SK-N-SH treated with all-trans-retinoic acid at 6 μM for 48 hours (cell line): Measurements from ENCODE around the gene BSN.

ENCODE experiments used
- ATAC-seq: fragments of 200-7000 bp; cut with Tn5 transposase; 3 replicates; pipeline ENCODE4 v1.9.1; 2020; ENCODE audit warnings: mild to moderate bottlenecking, moderate library complexity
- ARNTL ChIP-seq: fragments of 450-650 bp; formaldehyde crosslinking; IDR thresholded peaks from 2 replicates; pipeline ENCODE4 v1.5.0; 2020; ENCODE audit warnings: low read depth, mild to moderate bottlenecking, moderate library complexity, borderline replicate concordance
- CREB5 ChIP-seq: fragments of 250-450 bp; sonication (Bioruptor Pico); IDR thresholded peaks from 2 replicates; pipeline ENCODE4 v1.5.1; 2020; ENCODE audit warnings: low read depth, mild to moderate bottlenecking, moderate library complexity
- GLIS3 ChIP-seq: fragments of 250-450 bp; sonication (Bioruptor Pico); IDR thresholded peaks from 2 replicates; pipeline ENCODE4 v1.5.0; 2020; ENCODE audit warnings: mild to moderate bottlenecking, moderate library complexity
- ISL1 ChIP-seq: fragments of 250-450 bp; sonication (Bioruptor Pico); IDR thresholded peaks from 2 replicates; pipeline ENCODE4 v2.1.2; 2022; ENCODE audit warnings: mild to moderate bottlenecking, moderate library complexity
- OSR1 ChIP-seq: fragments of 250-450 bp; sonication (Bioruptor Pico); IDR thresholded peaks from 2 replicates; pipeline ENCODE4 v1.8.0; 2022; ENCODE audit warnings: moderate library complexity, mild to moderate bottlenecking, inconsistent platforms
- PATZ1 ChIP-seq: fragments of 250-450 bp; sonication (Bioruptor Pico); IDR thresholded peaks from 2 replicates; pipeline ENCODE4 v1.8.0; 2020; ENCODE audit warnings: mild to moderate bottlenecking, moderate library complexity, borderline replicate concordance
- POU6F1 ChIP-seq: fragments of 250-450 bp; sonication (Bioruptor Pico); IDR thresholded peaks from 2 replicates; pipeline ENCODE4 v1.8.0; 2021; ENCODE audit warnings: low read depth, mild to moderate bottlenecking, moderate library complexity, borderline replicate concordance
- PPARA ChIP-seq: fragments of 250-450 bp; sonication (Bioruptor Pico); IDR thresholded peaks from 2 replicates; pipeline ENCODE4 v1.5.0; 2020; ENCODE audit warnings: mild to moderate bottlenecking, borderline replicate concordance
- RARB ChIP-seq: fragments of 250-450 bp; sonication (Bioruptor Pico); IDR thresholded peaks from 2 replicates; pipeline ENCODE4 v1.8.0; 2021; ENCODE audit warnings: mild to moderate bottlenecking, moderate library complexity
- SNAI2 ChIP-seq: fragments of 250-450 bp; sonication (Bioruptor Pico); IDR thresholded peaks from 2 replicates; pipeline ENCODE4 v1.5.0; 2020; ENCODE audit warnings: mild to moderate bottlenecking, moderate library complexity
- TCF4 ChIP-seq: fragments of 250-450 bp; sonication (Bioruptor Pico); IDR thresholded peaks from 2 replicates; pipeline ENCODE4 v1.8.0; 2021; ENCODE audit warnings: mild to moderate bottlenecking, moderate library complexity, borderline replicate concordance
- TSHZ2 ChIP-seq: fragments of 250-450 bp; sonication (Bioruptor Pico); IDR thresholded peaks from 2 replicates; pipeline ENCODE4 v1.5.0; 2020; ENCODE audit warnings: mild to moderate bottlenecking, moderate library complexity
- ZFP30 ChIP-seq: fragments of 450-650 bp; formaldehyde crosslinking; IDR thresholded peaks from 2 replicates; pipeline ENCODE4 v1.5.0; 2022; ENCODE audit warnings: mild to moderate bottlenecking, moderate library complexity
- ZNF565 ChIP-seq: fragments of 450-650 bp; formaldehyde crosslinking; conservative IDR thresholded peaks from 2 replicates; pipeline ENCODE4 v1.5.0; 2020; ENCODE audit warnings: low read depth, mild to moderate bottlenecking, moderate library complexity

Gene BSN

GRCh38 chr3:49712631-49713317 lies 158.5 kb downstream of the BSN start (continued):
- TF ChIP-seq TSHZ2 (CRISPR knock-in tag): no peak

GRCh38 chr3:49713336-49714105 lies 159.2 kb downstream of the BSN start:
- TF ChIP-seq ZFP30 (CRISPR knock-in tag): no peak
- no peak for TF ChIP-seq TCF4 (CRISPR knock-in tag)
- no peak for TF ChIP-seq ARNTL
- TF ChIP-seq PATZ1 (CRISPR knock-in tag): no peak
- TF ChIP-seq, all 23 proteins: peak for 0
- no peak for ATAC-seq

- TF ChIP-seq OSR1 (CRISPR knock-in tag) (no peak), GLIS3 (CRISPR knock-in tag) (no peak)
- no peak for ATAC-seq
Measured at GRCh38 chr3:49714728-49715550, 160.7 kb downstream of the BSN start.

- TF ChIP-seq POU6F1 (CRISPR knock-in tag) (no peak), ARNTL (no peak), PPARA (no peak), SNAI2 (no peak), ZNF565 (no peak), ISL1 (CRISPR knock-in tag) (no peak), TSHZ2 (CRISPR knock-in tag) (no peak), CREB5 (no peak), RARB (CRISPR knock-in tag) (no peak), OSR1 (CRISPR knock-in tag) (no peak)
- ATAC-seq: no peak
Measured at GRCh38 chr3:49715611-49716121, 161.4 kb downstream of the BSN start.
